Ishikawa (cell line): ENCODE data around the gene LNP1.

Experiments
- CEBPB ChIP-seq: IDR thresholded peaks from 2 replicates; pipeline ENCODE4 v1.6.1; 2012
- FOXM1 ChIP-seq: IDR thresholded peaks from 2 replicates; pipeline ENCODE4 v1.6.1; 2012; ENCODE audit warnings: low read depth, borderline replicate concordance
- TCF12 ChIP-seq: IDR thresholded peaks from 2 replicates; pipeline ENCODE4 v1.6.1; 2012; ENCODE audit warnings: low read depth
- ZBTB7A ChIP-seq: IDR thresholded peaks from 2 replicates; pipeline ENCODE4 v1.6.1; 2012; ENCODE audit warnings: low read depth

DNA sequence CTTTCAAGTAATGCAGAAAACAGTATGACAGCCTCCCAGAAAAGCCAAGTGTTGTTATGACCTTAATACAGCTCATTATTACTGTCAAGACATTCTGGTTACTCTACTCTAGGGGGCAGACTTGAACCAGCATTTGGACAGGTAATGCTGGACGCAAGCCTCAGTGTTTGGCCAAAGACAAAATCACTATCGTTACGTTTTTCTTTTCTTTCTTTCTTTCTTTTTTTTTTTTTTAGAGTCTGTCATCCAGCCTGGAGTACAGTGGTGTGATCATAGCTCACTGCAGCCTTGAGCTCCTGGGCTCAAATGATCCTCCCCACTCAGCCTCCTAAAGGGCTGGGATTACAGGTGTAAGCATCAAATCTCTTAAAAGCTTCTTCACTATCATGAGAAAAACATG, 61.7 kb downstream of the LNP1 start:
- TF ChIP-seq CEBPB (no peak), TCF12 (no peak), ZBTB7A (no peak), FOXM1 (no peak)
